ENCODE results near the gene BAZ2B. TPM values are rescaled to one million over a fixed set of nuclear protein-coding genes. Genes with fewer than 3 reads are reported as not detected.

BAZ2B gene
- total RNA-seq, 1 experiment from 2014 or later, result 19.9 TPM

DNA sequence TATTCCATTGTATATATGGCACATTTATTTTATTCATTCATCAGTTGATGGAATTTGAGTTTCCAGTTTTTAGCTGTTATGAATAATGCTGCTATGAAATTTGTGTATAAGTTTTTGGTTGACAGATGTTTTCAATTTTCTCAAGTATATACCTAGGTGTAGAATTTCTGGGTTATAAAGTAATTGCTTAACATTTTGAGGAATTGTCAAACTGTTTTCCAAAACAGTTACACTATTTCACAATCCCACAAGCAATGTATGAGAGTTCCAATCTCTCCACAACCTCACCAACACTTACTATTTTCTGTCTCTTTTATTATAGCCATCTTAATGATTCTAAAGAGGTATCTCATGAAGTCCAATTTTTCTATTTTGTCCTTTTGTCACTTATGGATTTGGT, 317.4 kb downstream of the BAZ2B start:
- Histone ChIP-seq H3K79me2 (ENCODE audit: insufficient read depth, low read length) (no peaks in the 10 kb centered on the region), H3K9me2 (ENCODE audit: insufficient read depth) (no peaks in the 10 kb centered on the region), H3K4me1 (ENCODE audit: control insufficient read depth in 1 of 2, insufficient read depth in 2 of 2, low read length in 2 of 2) (no peaks in the 10 kb centered on the region), H2AFZ (ENCODE audit: low read depth, low read length, poor library complexity, severe bottlenecking) (no peak overlapping the region), H3K4me2 (ENCODE audit: low read length) (no peak overlapping the region), H3K9ac (ENCODE audit: low read length) (no peak overlapping the region), H3K9me3 (ENCODE audit: control insufficient read depth in 1 of 2, insufficient read depth in 1 of 2, low read depth in 1 of 2, low read length in 2 of 2) (no peaks in the 10 kb centered on the region), H3K27ac (ENCODE audit: low read depth, low read length) (no peak overlapping the region), H4K20me1 (ENCODE audit: insufficient read depth) (no peaks in the 10 kb centered on the region), H3K4me3 (replicated peaks in 1 of 2; ENCODE audit: low read depth in 1 of 2, low read length in 2 of 2) (no peak overlapping the region), H3K36me3 (ENCODE audit: control insufficient read depth in 1 of 2, insufficient read depth in 2 of 2, low read length in 2 of 2) (no peaks in the 10 kb centered on the region), H3K27me3 (ENCODE audit: insufficient read depth, low read length) (no peaks in the 10 kb centered on the region)
- no peak for DNase-seq (ENCODE audit: low read depth, low spot score)
- no peak for ATAC-seq
- intact Hi-C loops (cut with micrococcal nuclease), result loop anchor here (10.0 kb wide), 1 partner anchor 416 kb away; the partner anchor contains the start of gene MARCHF7
- ChIA-PET POLR2A (no interaction called here), RAD21 (ENCODE audit: low non-redundant PET in 1 of 2, low total read pairs in 2 of 2, uncharacterized antibody in 2 of 2, unreplicated experiment in 2 of 2) (no interaction called here), CTCF (no interaction called here)
- BruUV-seq (replicated peaks), result no TSS peak
- TF ChIP-seq CEBPB (IDR thresholded peaks at IDR 0.05; ENCODE audit: low read depth) (no peak), EZH2phosphoT487 (IDR thresholded peaks at IDR 0.05; ENCODE audit: borderline replicate concordance) (no peak), FOSL1 (IDR thresholded peaks at IDR 0.05; ENCODE audit: low read depth) (no peak), YY1 (IDR thresholded peaks at IDR 0.05; ENCODE audit: extremely low read depth, insufficient replicate concordance, low read depth, low read length) (no peak), SRF (IDR thresholded peaks at IDR 0.05; ENCODE audit: low read depth) (no peak), CBX3 (IDR thresholded peaks at IDR 0.05; ENCODE audit: low read depth) (no peak)
- TF ChIP-seq, protein P1, sequence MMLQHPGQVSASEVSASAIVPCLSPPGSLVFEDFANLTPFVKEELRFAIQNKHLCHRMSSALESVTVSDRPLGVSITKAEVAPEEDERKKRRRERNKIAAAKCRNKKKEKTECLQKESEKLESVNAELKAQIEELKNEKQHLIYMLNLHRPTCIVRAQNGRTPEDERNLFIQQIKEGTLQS (IDR thresholded peaks at IDR 0.05), result no peak
- TF ChIP-seq, protein P2, sequence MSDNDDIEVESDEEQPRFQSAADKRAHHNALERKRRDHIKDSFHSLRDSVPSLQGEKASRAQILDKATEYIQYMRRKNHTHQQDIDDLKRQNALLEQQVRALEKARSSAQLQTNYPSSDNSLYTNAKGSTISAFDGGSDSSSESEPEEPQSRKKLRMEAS (IDR thresholded peaks at IDR 0.05), result no peak
- TF ChIP-seq, protein P3, sequence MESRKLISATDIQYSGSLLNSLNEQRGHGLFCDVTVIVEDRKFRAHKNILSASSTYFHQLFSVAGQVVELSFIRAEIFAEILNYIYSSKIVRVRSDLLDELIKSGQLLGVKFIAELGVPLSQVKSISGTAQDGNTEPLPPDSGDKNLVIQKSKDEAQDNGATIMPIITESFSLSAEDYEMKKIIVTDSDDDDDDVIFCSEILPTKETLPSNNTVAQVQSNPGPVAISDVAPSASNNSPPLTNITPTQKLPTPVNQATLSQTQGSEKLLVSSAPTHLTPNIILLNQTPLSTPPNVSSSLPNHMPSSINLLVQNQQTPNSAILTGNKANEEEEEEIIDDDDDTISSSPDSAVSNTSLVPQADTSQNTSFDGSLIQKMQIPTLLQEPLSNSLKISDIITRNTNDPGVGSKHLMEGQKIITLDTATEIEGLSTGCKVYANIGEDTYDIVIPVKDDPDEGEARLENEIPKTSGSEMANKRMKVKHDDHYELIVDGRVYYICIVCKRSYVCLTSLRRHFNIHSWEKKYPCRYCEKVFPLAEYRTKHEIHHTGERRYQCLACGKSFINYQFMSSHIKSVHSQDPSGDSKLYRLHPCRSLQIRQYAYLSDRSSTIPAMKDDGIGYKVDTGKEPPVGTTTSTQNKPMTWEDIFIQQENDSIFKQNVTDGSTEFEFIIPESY (IDR thresholded peaks at IDR 0.05; ENCODE audit: extremely low read depth, insufficient replicate concordance, low read length), result no peak
